ENCODE results near the gene ASB7. TPM values are rescaled to one million over a fixed set of nuclear protein-coding genes. Genes with fewer than 3 reads are reported as not detected.
"Not testable (repeated sequence)": the region's sequence is repeated elsewhere in the genome, so short reads cannot be mapped to it uniquely, and the experiment has no call there.

Gene ASB7
- total RNA-seq, 2 donors from 2014 or later, result 16.2 to 17.8 TPM

- intact Hi-C loops (cut with DNase I), result no loop called here
- DNase-seq, result no peak
- TF ChIP-seq CTCF (IDR thresholded peaks at IDR 0.05), result no peak
- no peaks in the 10 kb centered on the region for H3K4me1 ChIP-seq
- H3K4me3 ChIP-seq, result no peak overlapping the region
- no peak overlapping the region for H3K27ac ChIP-seq
- H3K9ac ChIP-seq (ENCODE audit: low read depth in 2 of 2, low read length in 2 of 2), result no peak overlapping the region
- H3K9me3 ChIP-seq, result no peaks in the 10 kb centered on the region
- no peaks in the 10 kb centered on the region for H3K36me3 ChIP-seq
- H3K27me3 ChIP-seq, result no peaks in the 10 kb centered on the region
These were observed 66.9 kb downstream of the ASB7 start for GRCh38 chr15:100669260-100669659.

DNA sequence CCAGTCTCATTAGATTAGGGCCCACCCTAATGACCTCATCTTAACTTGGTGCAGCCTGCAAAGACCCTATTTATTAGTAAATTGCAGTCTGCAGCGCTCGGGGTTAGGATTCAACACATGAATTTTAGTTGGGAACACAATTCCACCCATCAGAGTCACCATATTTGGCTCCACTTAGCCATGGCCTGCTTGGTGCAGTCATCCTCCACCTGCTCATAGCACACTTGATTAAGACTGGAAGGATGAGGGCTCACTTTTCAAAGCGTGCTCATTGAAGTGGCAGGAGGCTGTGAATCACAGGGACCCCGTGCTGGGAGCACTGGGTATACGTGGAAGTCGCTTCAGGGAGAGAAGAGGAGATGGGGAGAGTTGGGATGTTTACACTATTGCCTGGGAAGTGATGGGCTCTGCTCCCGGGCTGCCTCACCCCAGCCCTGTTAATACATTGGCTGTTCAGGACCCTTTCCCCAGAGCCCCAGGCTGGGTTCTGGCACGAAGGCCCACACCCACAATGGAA is 68.2 kb downstream of the ASB7 start:
- Histone ChIP-seq H3K27me3 (no peaks in the 10 kb centered on the region), H3K9me3 (no peaks in the 10 kb centered on the region), H3K4me1 (no peaks in the 10 kb centered on the region), H3K4me3 (no peak overlapping the region), H3K27ac (no peak overlapping the region), H3K9ac (ENCODE audit: low read depth in 2 of 2, low read length in 2 of 2) (no peak overlapping the region), H3K36me3 (no peaks in the 10 kb centered on the region)
- intact Hi-C loops (cut with DNase I), result no loop called here
- no peak for DNase-seq
- TF ChIP-seq CTCF (IDR thresholded peaks at IDR 0.05), result no peak

DNA sequence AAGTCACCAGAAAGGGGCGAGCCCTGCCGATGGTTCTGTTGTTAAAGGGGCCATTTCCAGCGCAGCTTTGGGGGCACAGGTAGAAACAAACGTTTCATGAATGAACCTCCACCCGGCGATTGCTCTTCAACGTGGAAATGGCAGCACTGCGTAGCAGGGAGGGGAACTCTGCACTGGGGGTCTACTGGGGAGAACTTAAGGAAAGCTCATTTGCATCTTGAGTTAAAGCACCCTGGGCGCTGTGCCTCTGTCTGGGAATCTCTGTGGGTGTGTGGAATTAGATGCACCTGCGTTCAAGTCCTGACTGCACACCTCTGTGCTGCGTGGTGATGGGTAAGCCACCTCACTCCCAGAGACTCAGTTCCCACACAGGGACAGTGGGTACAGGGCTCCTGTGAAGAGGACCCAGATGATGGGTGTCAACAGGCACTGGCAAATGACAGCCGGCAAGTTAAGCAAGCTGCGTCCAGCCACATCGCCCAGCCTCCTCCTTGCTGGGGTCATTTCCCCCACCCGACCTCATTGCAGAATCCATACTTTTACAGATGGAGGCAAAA is 68.8 kb downstream of the ASB7 start:
- DNase-seq, result no peak
- Histone ChIP-seq H3K4me3 (no peak overlapping the region), H3K4me1 (no peaks in the 10 kb centered on the region), H3K9me3 (no peaks in the 10 kb centered on the region), H3K27me3 (no peaks in the 10 kb centered on the region), H3K27ac (no peak overlapping the region), H3K9ac (ENCODE audit: low read depth in 2 of 2, low read length in 2 of 2) (no peak overlapping the region), H3K36me3 (no peaks in the 10 kb centered on the region)
- intact Hi-C loops (cut with DNase I), result no loop called here
- no peak for TF ChIP-seq CTCF (IDR thresholded peaks at IDR 0.05)

- no peak for DNase-seq
- no peak overlapping the region for H3K4me3 ChIP-seq
- no peak overlapping the region for H3K9ac ChIP-seq (ENCODE audit: low read depth in 2 of 2, low read length in 2 of 2)
- H3K4me1 ChIP-seq, result no peaks in the 10 kb centered on the region
- no peaks in the 10 kb centered on the region for H3K9me3 ChIP-seq
- no peaks in the 10 kb centered on the region for H3K27me3 ChIP-seq
- no peak overlapping the region for H3K27ac ChIP-seq
- no peaks in the 10 kb centered on the region for H3K36me3 ChIP-seq
- intact Hi-C loops (cut with DNase I), result no loop called here
- TF ChIP-seq CTCF (IDR thresholded peaks at IDR 0.05), result no peak
These were observed 69.6 kb downstream of the ASB7 start for GRCh38 chr15:100671858-100672543.

DNA sequence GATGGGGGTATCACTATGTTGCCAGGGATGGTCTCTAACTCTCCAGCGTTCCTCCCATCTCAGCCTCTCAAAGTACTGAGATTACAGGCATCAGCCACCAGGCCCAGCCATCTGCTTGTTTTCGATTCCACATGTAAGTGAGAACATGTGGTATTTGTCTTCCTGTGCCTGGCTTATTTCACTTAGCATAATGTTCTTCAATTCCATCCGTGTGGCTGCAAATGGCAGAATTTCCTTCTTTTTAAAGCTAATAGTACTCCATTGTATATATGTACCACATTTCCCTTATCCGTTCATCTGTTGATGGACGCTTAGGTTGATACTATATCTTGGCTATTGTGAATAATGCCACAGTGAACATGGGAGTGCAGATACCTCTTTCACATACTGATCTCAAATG is 70.6 kb downstream of the ASB7 start:
- no peak for TF ChIP-seq CTCF (IDR thresholded peaks at IDR 0.05)
- H3K36me3 ChIP-seq, result no peaks in the 10 kb centered on the region
- no peak for DNase-seq
- no peak overlapping the region for H3K4me3 ChIP-seq
- H3K4me1 ChIP-seq, result no peaks in the 10 kb centered on the region
- H3K9ac ChIP-seq (ENCODE audit: low read depth in 2 of 2, low read length in 2 of 2), result no peak overlapping the region
- H3K27me3 ChIP-seq, result no peaks in the 10 kb centered on the region
- intact Hi-C loops (cut with DNase I), result no loop called here
- H3K9me3 ChIP-seq, result no peaks in the 10 kb centered on the region
- no peak overlapping the region for H3K27ac ChIP-seq

DNA sequence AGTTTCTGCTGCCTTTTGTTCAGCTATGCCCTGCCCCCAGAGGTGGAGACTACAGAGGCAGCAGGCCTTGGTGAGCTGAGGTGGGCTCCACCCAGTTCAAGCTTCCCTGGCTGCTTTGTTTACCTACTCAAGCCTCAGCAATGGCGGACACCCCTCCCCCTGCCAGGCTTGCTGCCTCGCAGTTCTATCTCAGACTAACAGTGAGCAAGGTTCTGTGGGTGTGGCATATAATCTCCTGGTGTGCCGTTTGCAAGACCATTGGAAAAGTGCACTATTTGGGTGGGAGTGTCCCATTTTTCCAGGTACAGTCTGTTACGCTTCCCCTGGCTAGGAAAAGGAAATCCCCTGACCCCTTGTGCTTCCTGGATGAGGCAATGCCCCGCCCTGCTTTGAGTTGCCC is 76.8 kb downstream of the ASB7 start:
- H3K9me3 ChIP-seq; H3K9ac ChIP-seq (ENCODE audit: low read depth in 2 of 2, low read length in 2 of 2); intact Hi-C loops (cut with DNase I); H3K27ac ChIP-seq; H3K4me1 ChIP-seq; H3K36me3 ChIP-seq; H3K27me3 ChIP-seq; H3K4me3 ChIP-seq; DNase-seq: not testable (repeated sequence)

All from colonic mucosa (tissue), 4 donors.